NCI-H345 (cell line): ENCODE measurements around the gene CALU.

Experiments used
- DNase-seq: peaks from one replicate; lab custom pipeline; 2025; lab: John Stamatoyannopoulos, UW

The CALU gene

GRCh38 chr7:128724743-128725142, 14.4 kb upstream of the CALU start:
- no peak for DNase-seq

GRCh38 chr7:128725531-128725930, 13.6 kb upstream of the CALU start:
- DNase-seq = no peak

DNA sequence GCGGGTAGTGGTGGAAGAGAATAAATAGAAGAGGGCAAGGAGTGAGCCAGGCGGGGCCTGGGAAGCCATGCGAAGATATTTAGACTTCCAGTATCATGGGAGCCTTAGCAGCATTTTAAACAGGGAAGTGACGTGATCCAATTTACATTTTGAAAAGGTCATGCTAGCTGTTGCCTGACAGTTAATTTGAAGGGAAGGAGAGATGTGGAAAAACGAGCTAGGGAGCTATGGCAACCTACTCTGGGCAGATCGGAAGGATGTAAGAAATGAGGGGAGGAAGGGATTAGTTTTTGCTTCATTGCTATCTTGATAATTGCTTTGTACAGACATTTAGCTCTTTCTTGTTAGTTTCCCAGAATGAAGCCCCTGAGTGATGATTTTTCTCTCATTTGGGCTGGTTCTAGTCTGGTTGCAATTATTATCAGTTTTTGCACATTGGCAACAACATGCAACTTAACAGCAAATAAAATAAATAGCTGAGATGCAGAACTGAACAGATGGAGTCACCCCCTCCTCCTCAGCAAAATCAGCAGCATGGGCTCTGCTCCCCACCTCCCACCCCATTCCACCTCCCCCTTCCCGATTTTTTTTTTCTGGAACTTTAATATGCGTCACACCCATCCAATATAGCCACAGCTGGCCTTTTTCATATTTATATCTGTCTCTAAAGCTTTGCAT, 13.0 kb upstream of the CALU start:
- no peak for DNase-seq

DNA sequence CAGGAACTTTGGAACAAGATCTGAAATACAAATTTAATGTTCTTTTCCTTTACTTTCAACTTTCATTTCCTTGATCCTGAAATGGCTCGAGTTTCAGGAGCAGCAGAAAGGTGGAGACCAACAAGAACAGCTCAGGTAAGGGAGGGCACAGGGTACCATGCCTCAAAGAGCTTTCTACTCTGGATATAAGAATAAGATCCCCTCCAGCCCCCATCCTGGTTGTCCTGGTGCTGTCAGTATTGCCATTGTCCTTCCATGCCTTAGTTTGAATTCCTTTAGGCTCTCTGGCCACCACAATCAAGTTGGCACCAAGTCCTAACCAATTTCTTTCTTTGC, 12.5 kb upstream of the CALU start:
- no peak for DNase-seq

- no peak for DNase-seq
These were observed 11.9 kb upstream of the CALU start for GRCh38 chr7:128727239-128727638.

DNA sequence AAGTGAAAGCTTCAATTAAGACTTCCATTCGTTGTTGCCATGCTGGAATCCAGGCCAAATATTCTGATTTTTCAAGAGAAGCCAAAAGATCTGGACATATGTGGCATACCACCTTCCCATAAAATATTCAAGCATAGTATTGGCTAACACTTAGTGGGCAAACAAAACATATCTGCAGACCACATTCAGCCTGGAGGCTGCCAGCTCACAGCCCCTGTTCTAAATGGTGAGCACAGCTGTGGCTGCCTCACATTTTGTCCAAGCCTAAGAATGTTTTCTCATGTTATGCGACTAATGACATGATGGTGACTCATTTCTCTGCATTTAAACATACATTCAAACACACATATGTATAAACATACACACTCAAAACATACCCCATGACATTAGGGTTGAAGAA, 10.6 kb upstream of the CALU start:
- no peak for DNase-seq

- DNase-seq = no peak
These were observed 9.7 kb upstream of the CALU start for GRCh38 chr7:128729494-128729893.

- DNase-seq = no peak
These were observed 8.0 kb upstream of the CALU start for GRCh38 chr7:128731184-128731583.

- no peak for DNase-seq
These were observed 6.5 kb upstream of the CALU start for GRCh38 chr7:128732521-128733277.

DNA sequence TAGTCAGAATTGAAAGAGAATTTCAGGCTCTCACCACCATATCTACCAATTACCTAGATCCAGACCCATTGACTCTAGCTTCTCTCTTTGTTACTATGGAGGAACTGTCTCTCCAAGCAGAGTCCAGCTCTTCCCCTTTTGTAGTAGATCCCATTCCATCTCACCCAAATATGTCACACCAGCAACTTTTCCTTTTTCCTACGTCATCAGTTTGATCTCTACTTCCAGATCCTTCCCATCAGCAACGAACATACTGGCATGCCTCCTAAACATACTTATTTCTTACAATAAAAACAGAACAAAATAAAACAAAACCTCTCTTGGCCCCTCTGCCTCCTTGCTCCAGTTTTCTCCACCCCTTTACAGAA, 5.9 kb upstream of the CALU start:
- no peak for DNase-seq

DNA sequence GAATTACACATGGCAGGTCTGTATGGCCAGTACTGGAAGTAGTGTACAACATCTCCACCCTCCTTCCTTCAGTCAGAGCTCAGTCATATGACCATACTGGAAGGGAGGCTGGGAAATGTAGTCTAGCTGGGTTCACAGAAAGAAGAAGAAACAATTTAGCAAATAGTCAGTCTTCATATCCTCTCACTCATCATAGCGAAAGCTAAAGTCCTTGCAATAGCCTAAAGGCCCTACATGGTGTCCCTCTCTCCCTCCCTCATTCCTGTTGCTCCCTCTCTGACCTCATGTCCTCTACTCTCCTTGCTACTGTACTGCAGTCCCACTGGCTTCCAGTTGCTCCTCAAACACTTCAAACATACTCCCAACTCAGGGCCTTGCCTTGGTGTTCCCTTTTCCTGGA, 4.3 kb upstream of the CALU start:
- no peak for DNase-seq

DNA sequence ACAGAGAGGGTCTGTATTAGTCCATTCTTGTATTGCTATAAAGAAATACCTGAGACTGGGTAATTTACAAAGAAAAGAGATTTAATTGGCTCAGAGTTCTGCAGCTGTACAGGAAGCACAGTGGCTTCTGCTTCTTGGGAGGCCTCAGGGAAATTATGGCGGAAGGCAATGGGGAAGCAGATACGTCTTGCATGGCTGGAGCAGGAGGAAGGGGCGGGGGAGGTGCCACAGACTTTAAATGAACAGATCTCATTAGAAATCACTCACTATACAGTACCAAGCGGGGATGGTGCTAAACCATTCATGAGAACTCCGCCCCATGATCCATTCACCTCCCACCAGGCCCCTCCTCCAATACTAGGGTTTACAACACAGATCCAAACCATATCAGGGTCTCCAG, 3.7 kb upstream of the CALU start:
- DNase-seq = no peak

DNA sequence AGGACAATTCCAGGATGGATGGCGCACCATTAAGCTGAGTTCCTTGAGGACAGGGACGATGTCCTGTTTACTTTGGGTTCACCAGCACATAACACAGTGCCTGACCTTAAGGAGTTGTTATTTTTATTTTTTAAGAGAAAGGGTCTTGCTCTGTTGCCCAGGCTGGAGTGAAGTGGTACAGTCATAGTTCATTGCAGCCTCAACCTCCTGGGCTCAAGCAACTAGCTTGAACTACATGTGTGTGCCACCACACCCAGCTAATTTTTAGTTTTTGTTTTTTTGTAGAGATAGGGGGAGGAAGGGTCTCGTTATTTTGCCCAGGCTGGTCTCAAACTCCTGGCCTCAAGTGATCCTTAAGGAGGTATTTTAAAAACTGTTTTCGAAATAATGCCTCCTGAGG, 1.7 kb upstream of the CALU start:
- no peak for DNase-seq

DNA sequence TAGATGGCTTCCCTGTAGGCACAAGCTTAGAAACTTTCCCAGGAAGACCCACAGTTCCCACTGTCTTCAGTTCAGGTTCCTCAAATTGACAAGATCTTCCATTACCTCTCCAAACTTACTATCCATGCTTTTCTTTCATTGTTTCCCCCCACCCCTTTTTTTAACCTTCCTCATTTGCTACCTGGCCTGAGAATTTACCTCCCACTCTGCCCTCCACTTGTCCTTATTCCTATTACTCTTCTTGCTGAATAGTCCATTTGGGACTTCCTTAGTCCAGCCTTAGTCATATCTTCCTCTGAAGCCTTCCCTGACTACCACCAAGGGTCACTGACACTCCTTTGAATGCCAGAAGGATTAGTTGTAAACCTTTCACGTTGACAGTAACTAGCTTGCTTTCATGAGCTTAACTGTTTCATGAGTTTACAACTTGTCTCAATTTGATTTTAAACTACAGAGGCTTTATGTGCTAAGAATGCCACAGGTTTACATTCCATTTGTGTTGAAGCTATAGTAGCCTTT, 1.2 kb upstream of the CALU start:
- DNase-seq = no peak

- DNase-seq = no peak
These were observed 550 bp upstream of the CALU start for GRCh38 chr7:128738570-128739047.

- DNase-seq = no peak
These were observed 977 bp downstream of the CALU start for GRCh38 chr7:128739990-128740682.

- DNase-seq = no peak
These were observed 1.8 kb downstream of the CALU start for GRCh38 chr7:128740996-128741395.

DNA sequence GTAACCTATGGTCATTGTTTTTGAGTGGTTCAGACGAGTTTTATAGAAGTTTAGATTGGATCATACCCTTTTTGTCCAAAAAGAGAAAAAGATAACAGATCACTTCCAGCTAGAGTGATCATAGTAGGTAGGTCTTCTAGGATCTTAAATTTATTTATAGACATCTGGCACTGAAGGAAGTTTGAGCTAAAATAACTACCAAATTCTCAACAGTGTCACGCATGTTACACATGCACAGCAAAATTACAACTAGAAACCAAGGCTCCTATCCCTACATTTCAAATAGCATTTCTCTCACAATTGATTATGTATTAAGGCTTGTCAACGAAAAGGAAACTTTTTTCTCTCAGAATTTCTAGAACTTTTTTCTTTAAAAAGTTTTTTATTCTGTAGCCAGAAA, 2.3 kb downstream of the CALU start:
- no peak for DNase-seq

DNA sequence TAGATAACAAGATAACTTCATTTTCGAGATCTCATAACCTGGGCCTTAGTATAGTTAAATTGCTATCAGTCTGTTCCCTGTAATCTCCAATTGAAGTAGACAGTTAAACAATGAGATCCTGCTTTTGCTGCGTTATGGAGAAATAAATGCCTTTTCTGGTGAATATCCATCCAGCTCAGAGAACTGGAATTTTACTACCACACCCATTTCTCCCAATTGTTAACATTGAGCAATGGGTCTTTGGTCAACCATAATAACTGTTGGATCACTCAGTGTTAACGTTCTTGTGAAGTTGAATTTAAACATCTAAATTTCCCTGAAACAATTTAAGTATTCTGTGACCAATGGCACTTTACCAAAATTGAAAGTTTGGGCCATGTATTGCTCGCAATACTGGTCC, 3.0 kb downstream of the CALU start:
- DNase-seq = no peak

GRCh38 chr7:128743112-128743772, 4.1 kb downstream of the CALU start:
- no peak for DNase-seq

DNA sequence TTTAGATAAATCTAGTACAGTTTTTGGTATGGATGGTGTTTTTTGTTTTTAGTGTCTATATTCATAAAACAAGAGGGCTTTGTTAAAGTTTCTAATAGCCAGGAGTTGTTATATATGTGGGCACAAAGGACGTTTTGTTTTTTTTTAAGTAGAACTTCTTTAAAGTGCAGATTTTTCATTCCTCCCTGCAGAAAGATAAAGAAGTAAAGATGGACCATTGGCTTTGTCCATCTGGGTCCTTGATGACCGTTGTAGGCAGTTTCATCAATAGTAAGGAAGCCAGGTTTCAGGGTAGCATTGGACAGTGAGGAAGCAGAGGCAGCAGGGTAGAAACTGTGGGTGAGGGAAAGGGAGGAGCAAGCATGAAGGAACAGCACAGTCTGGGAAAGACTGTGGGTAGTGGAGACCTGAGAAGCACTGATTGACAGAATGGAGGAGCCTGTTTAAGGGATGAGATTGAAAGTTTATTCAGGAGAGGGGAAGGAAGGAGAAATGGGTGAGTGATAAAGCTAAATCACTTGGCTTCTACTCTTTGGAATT, 5.3 kb downstream of the CALU start:
- DNase-seq = no peak

GRCh38 chr7:128745706-128746105, 6.5 kb downstream of the CALU start:
- DNase-seq = no peak
